Measurements from ENCODE around the gene TFF2.

TFF2 gene

GRCh38 chr21:42384156-42384945 lies 33.6 kb upstream of the TFF2 start:
- no peak for DNase-seq

GRCh38 chr21:42383331-42383730 lies 32.5 kb upstream of the TFF2 start:
- DNase-seq = no peak

GRCh38 chr21:42382915-42383314 lies 32.1 kb upstream of the TFF2 start:
- DNase-seq = no peak

- no peak for DNase-seq
Observed at GRCh38 chr21:42381347-42381984, 30.7 kb upstream of the TFF2 start.

- DNase-seq = no peak
Observed at GRCh38 chr21:42379426-42380215, 28.8 kb upstream of the TFF2 start.

- DNase-seq = no peak
Observed at GRCh38 chr21:42378418-42378817, 27.6 kb upstream of the TFF2 start.

- no peak for DNase-seq
Observed at GRCh38 chr21:42377951-42378340, 27.2 kb upstream of the TFF2 start.

GRCh38 chr21:42377211-42377950 lies 26.6 kb upstream of the TFF2 start:
- DNase-seq = no peak

- no peak for DNase-seq
Observed at GRCh38 chr21:42376338-42376982, 25.7 kb upstream of the TFF2 start.

GRCh38 chr21:42375966-42376337 lies 25.2 kb upstream of the TFF2 start:
- DNase-seq = no peak

- no peak for DNase-seq
Observed at GRCh38 chr21:42375506-42375905, 24.7 kb upstream of the TFF2 start.

GRCh38 chr21:42374864-42375499 lies 24.2 kb upstream of the TFF2 start:
- no peak for DNase-seq

GRCh38 chr21:42374457-42374856 lies 23.7 kb upstream of the TFF2 start:
- no peak for DNase-seq

- DNase-seq = no peak
Observed at GRCh38 chr21:42373908-42374455, 23.2 kb upstream of the TFF2 start.

GRCh38 chr21:42373196-42373907 lies 22.6 kb upstream of the TFF2 start:
- no peak for DNase-seq

GRCh38 chr21:42370894-42371654 lies 20.3 kb upstream of the TFF2 start:
- DNase-seq = no peak

- no peak for DNase-seq
Observed at GRCh38 chr21:42369821-42370220, 19.0 kb upstream of the TFF2 start.

- no peak for DNase-seq
Observed at GRCh38 chr21:42367367-42368165, 16.8 kb upstream of the TFF2 start.

GRCh38 chr21:42366292-42367010 lies 15.7 kb upstream of the TFF2 start, which contains the start of gene TFF1:
TFF1 (minus strand) TSS chr21:42366535; CDS start chr21:42366495, 40 bp downstream.
- no peak for DNase-seq

Measured in 8988T (cell line).